ENCODE results near the gene HIPK3.

The HIPK3 gene

DNA sequence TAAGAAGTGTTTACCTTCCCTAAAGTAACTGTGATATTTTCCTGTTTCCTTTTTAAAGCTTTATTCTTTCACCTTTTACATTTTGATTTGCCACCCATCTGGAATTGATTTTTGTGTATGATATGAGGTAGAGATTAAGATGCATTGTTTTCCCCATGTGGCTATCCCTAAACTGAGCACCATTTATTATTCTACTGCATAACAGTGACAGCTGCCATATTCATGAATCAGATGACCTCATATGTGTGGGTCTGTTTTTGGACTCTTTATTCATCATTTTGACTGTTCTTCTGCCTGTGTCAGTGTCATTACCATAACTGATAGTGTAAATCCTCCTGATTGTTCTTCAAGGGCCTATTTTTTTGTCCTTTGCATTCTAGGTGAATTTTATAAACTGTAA, 50.8 kb downstream of the HIPK3 start:
- DNase-seq: no peak

DNA sequence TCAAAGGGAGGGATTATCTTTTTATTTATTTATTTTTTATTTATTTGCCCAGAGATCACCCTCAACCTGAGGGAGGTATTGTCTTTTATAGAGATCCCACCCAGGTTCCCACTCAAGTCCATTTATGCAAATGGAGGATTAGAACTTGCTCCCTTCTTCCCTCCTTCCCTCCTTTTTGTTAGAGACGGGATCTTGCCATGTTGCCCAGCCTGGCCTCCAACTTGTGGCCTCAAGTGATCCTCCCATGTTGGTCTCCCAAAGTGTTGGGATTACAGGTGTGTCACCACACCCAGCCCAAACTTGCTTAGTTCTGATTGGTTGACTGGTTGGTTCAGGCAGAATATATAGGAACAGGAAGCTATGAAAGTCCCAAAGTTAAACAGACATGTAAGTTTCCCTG, 51.9 kb downstream of the HIPK3 start:
- no peak for DNase-seq

DNA sequence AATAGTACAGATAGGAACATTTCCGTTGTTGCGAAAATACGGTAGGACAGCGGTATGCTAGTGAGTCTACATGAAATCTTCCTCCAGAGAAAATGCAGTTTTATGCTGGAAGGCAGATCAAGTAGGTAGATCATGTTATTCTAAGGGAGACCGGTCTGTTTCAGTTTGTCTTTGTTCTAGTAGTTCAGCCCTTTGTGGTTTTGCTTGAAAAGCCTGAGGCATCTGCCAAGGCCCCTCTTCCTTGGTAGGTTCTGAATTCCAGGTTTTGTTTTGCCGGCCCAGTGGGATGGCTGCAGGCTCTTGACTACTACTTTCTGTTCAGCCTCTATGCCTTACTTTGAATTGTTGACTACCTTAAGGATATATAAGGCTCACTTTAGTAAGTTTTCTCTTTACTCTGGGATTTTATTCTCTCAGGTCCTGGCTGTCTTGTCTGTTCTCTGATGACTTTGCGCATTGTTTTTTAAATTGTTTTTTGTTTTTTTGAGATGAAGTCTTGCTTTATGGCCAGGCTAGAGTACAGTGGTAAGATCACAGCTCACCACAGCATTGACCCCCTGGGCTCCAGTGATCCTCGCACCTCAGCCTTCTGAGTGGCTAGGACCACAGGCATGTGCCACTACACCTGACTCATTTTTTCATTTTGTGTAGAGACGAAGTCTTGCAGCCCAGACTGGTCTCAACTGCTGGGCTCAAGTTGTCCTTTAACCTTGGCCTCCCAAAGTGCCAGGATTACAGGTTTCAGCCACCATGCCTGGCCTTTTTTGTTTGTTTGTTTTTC, 53.7 kb downstream of the HIPK3 start:
- no peak for DNase-seq

DNA sequence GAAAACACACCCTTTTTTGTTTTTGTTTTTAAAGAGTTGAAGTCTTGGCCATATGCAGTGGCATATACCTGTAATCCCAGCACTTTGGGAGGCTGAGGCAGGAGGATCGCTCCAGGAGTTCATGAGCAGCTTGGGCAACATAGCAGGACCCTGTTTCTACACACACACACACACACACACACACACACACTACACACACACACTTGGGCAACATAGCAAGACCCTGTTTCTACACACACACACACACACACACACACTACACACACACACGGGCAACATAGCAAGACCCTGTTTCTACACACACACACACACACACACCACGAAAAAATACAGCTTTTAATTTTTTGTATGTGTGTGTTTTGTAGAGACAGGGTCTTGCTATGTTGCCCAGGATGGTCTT, 54.5 kb downstream of the HIPK3 start:
- DNase-seq: no peak

DNA sequence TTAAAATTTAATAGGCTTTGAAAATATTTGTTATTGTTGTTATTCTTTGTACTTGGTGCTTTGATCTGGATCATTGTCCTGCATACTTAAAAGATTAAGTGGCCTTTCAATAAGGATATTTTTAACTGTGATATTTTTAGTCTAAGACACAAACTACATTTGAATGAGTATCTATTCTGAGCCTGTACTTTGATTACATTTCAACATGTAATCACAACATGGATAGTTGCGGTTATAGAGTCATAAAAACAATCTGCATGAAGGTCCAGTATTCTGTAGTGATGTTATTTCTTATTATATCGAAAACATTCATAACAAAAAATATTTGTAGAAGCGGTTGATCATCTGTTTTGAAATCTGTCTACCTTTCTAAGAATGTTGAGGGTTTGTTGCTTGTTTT, 58.6 kb downstream of the HIPK3 start:
- DNase-seq: no peak

DNA sequence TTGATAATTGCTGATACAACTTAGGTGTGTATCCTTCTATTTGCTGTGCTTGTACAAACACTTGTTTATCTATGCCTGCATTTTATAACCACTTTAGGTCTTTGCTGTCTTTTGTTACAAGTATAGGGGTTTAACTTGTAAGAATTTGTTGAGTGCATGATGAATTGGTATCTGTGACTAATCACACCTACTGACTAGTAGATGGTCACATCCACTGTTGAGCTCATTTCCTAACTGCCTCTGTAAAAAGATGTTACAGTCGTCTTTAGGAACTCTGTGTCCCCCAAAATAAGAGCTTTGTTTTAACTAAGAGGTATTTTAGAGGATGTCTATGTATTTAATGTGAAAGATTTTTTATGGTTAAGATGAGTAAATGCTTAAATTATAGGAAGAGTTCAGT, 60.5 kb downstream of the HIPK3 start:
- DNase-seq: no peak

DNA sequence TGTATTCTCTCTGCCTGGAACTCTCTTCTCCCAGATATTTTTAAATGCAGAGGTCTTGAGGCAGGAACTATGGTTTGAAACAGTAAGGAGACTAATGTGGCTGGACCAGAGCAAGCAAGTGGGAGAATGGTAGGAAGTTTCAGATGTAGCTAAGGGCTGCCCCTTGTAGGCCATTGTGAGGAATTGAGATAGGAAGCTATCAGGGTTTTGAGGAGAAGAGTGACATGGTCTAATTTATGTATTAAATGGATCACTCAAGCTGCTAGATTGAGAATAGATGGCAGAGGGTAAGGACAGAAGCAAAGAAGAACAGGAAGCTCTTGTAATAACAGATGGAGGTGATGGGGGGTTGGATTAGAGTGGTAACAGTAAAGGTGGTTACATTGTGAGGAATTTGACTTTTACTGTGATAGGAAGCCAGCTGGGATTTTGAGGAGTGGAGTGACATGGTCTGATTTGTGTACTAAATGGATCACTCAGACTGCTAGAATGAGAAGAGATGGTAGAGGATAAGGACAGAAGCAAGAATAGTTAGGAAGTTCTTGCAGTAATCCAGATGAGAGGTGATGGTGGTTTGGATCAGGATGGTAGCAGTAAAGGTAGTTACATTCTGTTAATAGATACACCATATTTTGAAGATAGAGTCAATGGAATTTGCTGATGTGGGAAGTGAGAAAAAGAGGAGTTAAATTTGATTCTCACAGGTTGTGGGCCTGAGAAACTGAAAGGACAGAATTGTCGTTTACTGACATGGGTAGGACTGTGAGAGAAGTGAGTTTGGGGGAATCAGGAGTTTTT, 63.0 kb downstream of the HIPK3 start:
- DNase-seq: no peak

DNA sequence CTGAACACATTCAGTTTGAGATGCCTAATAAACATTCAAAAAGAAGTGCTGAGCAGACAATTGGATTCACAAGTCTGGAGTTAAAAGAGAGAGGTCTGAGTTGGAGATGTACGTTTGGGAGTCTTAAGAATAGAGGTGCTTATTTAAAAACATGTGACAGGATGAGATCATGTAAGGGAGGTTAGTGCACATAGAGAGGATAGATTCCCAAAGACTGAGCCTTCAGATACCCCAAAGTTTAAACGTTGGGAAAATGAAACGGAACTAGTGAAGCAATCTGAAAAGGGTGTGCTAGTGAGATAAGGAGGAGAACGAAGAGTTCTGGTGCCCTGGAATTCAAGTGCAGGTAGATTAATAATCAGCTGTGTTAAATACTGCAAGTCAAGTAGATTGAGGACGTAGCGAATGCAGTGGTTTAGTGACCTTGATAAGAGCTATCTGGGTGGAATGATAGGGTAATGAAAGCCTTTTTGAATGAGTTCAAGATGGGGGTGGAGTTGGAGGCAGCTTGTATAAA, 63.7 kb downstream of the HIPK3 start:
- no peak for DNase-seq

DNA sequence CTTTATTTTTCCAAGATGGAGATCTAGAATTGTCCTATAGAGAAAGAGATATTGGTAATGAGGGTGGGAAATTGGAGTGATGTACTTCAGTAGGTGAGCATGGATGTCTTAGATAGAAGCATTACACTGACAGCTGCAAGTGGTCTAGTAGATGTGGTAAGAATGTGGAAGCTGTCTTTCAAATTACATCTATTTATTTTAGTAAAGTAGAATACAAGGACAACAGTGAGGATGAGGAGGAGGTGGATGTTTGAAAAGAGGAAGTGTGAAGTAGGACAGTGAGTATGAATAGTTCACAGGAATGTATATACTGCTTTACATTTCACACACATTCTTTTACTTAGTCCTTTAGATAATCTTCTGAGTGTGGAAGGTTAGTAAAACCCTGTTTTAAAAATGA, 64.2 kb downstream of the HIPK3 start:
- no peak for DNase-seq

DNA sequence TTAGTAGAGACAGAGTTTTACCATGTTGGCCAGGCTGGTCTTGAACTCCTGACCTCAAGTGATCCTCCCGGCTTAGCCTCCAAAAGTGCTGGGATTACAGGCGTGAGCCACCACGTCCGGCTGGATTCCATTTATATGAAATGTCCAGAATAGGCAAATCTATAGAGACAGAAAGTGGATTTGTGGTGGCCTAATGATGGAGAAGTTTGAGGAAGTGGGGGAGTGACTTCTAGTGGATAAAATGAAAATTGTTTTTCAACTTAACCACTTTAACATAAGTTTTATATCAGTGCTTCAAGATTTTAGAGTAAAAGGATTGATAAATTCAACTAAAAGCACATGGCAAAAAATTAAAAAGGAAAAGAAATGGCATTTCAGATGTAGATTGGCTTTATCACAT, 66.2 kb downstream of the HIPK3 start:
- no peak for DNase-seq

DNA sequence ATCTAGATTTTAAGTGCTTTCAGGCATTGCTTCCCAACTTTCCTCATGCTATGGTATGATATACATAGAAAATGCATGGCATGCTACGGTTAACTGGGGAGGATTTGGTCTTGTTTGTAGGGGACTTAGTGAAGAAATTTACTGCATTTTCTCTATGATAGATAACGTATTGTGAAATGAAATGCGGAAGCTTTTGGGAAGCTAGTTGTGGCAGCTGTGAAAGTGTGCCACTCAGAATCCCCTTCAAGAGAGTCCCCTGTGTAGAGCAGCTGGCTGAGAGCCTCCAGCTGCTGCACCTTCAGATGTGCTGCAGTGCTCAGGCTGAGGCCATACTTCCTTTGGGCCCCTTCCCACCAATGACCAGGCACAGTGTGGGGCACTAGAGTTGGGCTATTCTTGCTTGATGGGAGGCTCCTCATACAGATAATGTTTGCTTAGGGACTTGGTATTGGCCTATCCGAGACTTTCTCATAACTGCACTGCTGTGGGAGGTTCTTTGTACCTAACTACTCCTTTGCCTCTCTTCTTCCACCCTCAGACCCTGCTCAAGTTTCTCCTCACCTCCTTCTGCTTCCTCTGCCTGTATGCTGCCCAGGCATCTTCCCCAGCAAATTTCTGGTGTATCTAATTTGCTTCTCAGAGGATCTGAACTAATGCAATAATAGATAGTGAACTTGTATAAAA, 67.3 kb downstream of the HIPK3 start:
- no peak for DNase-seq

DNA sequence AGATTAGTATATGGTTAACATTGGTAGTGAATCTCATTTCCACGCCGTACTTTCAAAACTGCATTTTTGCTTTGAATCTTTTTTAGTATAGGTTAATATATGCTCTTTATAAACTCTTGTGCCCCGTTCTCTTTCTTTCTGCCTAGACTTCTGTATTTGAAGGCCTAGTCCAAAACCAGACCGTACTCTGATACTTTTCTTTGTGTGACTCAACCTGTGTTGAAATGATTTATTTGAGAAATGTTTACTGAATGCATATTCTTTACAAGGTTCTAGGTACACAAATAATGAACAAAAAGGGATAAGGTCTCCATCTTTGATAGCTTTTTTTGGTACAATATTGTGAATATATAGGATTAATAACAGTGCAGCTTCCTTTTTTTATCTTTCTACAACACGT, 68.3 kb downstream of the HIPK3 start:
- no peak for DNase-seq

DNA sequence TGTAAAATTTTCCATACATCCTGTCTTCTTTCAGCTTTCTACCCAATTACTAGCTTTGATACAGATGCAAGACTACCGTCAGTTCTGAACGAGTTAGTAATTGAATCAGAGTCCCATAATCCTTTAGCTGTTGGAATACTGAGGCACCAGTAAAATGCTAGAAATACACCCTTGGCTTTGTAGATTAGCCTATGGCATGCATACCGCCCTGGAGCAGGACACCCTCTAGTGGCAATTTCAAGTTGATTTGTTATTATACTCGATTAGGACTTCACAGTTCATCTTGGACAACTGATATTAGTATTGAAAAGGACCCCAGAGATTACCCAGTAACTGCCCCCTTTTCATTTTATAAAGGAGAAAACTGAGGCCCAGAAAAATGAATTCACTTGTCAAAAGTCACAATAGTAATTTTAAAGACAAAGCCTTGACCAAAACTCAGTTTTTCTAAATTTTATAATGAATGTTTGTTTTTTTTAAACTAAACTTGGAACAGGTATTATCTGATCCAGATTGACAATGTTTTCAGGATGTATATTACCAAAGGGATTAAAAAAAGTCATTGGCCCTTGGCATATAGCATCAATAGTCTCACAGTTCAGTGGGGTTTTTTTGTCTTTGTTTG, 72.6 kb downstream of the HIPK3 start:
- DNase-seq: peak; percentile 25 to 64

DNA sequence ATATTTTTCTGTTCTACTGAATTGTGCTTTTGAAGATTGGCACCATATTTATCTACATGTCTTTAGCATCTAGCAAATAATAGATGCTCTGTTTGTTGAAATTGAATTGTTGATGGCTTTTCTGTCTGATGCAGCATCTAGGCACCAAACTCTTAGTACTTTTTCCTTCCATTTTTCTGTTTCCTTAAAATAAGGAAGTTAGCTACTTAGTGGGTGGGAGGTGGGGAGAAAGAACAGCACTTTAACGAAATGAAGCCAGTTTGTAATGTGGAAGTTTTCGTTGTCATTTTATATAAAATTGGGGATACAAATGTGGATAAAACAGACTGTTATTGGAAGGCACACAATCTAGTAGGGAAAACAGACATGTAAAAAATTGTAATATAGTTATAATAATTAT, 76.6 kb downstream of the HIPK3 start:
- no peak for DNase-seq

DNA sequence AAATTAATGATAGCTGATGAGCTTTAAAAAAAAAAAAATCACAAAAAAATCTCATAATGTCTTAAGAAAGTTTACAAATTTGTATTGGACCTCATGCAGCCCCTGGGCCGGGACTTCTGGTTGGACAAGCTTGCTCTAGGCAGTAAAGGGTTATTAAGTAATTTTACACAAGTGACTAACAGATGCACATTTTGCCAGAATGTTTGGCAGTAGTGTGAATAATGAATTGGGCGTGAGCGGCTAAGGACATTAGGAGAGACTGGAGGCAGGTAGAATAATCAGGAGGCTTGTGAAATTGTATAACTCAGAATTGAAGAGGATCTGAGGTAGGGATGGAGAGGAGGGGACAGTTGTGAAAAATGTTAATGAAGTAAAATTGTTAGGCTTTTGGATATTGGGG, 77.4 kb downstream of the HIPK3 start:
- no peak for DNase-seq

DNA sequence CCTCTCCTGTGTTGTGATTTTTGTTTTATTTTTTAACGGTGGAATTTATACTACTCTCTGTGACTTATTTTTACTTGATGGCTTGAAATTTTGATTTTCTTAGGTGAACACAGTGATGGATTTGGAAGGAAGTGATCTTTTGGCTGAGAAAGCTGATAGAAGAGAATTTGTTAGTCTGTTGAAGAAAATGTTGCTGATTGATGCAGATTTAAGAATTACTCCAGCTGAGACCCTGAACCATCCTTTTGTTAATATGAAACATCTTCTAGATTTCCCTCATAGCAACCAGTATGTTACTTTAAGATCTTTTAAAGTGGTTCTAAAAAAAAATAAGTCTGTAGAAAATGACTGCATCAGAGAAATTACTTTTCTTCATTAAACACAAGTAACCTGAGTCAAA, 82.1 kb downstream of the HIPK3 start:
- DNase-seq: no peak

DNA sequence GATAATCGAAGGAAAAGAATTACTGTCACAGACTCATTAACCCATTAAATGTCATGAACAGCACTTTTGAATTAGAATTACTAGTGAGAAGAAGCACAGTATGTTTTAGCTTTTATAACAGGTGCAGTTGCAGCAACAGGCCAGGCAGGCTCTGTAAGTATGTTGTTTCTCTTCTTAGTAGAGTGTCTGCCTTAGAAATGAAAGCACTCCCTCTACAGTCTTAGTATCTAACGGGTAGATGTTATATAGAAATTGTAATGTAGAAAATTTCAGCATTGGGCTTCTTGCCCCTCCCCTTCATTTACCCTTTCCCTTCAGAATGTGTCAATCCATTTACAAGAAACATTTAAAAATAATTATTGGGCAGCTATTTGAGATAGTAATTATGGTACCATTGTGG, 87.4 kb downstream of the HIPK3 start:
- no peak for DNase-seq

DNA sequence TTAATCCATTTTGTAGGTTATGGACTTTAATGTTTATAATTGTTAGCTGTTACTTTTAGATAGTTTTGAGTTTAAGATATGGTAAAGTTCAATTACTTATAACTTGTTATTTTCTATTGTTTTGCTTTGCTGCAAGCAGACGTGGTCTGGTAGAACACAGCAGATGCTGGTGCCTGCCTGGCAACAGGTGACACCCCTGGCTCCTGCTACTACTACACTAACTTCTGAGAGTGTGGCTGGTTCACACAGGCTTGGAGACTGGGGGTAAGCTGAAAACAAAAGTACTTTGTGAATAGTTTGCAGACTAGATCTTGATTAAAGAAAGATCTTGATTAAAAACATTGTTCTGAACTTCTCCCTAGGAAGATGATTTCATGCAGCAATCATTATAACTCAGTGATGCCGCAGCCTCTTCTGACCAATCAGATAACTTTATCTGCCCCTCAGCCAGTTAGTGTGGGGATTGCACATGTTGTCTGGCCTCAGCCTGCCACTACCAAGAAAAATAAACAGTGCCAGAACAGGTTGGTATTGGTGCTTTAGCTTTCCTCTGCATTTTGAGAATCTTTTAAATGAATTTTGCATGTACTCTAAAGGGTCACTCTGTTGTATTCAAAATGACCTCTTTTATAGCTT, 90.4 kb downstream of the HIPK3 start:
- DNase-seq: peak in 1 of 2 donors; percentile 42

DNA sequence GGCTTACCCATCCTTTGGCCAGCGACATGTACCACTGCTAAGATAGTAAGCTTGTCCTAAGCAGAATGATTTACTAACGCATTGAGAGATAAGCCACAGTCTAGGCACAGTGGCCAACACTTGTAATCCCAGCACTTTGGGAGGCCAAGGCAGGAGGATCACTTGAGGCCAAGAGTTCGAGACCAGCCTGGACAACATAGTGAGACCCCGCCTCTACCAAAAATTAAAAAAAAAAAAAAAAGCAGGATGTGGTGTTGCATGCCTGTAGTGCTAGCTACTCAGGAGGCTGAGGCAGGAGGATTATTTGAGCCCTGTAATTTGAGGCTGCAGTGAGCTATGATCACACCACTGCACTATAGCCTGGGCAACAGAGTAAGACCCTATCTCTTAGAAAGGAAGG, 93.1 kb downstream of the HIPK3 start:
- DNase-seq: no peak

DNA sequence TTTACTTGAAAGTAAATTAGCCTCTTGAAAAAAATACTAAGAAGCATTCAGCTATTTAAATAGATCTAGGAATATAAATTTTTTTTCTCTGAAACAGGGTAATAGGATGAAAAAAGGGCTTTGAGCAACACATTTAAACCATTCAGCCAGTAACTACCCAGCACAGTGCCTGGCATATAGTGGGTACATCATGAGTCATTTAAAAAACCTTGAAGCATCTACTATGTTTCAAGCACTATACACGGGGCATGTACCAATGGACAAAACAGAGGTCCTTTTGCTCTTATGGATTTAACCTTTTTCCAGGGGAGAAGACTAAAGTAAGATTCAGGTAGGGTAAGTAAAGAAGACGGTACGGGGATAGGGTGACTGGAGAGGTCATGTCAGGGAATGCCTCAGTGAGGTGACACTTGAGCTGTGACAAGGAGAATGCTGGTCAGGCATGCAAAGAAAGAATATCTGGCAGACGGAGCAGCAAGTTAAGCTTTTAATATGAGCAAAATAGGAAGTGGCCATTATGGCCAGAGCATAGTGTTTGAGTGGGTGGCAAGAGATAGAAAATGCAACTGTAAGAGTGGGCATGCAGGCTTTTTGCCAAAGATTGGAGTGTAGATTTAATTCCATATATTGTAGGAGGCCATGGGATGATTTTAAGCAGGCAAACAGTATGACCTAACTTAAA, 101.1 kb downstream of the HIPK3 start:
- DNase-seq: no peak

DNA sequence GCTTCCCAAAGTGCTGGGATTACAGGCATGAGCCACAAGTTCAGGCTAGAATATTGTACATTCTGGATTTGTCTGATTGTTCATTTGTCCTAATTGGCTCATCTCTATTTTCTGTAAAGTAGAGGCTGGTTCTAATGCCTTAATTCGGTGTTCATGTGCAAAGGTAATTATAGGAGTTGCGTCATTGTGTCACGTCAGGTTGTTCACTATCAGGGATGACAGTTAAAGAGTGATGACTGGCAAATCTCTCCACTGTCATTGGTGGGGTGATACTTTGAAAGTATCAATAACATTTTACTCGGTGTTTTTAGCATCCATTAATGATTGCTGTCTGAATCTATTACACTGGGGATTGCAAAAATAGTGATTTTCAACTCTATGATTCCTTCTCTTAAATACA, 103.5 kb downstream of the HIPK3 start:
- no peak for DNase-seq

All from CD4-positive, alpha-beta T cell treated with Interleukin-1 beta for 1 hour (primary cell).